NCI-H82 treated with DMSO at 0.1 percent for 48 hours (cell line): ENCODE measurements around the gene SFXN5.

Experiments used
- DNase-seq: peaks from one replicate; lab custom pipeline; 2025; ENCODE audit not compliant: unreplicated experiment; lab: John Stamatoyannopoulos, UW

Gene SFXN5

GRCh38 chr2:72943540-72944395 is 127.7 kb downstream of the SFXN5 start:
- DNase-seq: no peak

GRCh38 chr2:72942881-72943418 is 128.6 kb downstream of the SFXN5 start:
- no peak for DNase-seq

- DNase-seq: no peak
These were observed 129.2 kb downstream of the SFXN5 start for GRCh38 chr2:72942293-72942692.

GRCh38 chr2:72940786-72941185 is 130.7 kb downstream of the SFXN5 start:
- peak; percentile 54 for DNase-seq

- no peak for DNase-seq
These were observed 131.2 kb downstream of the SFXN5 start for GRCh38 chr2:72940361-72940760.

GRCh38 chr2:72938455-72938854 is 133.1 kb downstream of the SFXN5 start:
- DNase-seq: no peak

- no peak for DNase-seq
These were observed 134.2 kb downstream of the SFXN5 start for GRCh38 chr2:72937356-72937669.

GRCh38 chr2:72936660-72937355 is 134.7 kb downstream of the SFXN5 start:
- no peak for DNase-seq

- no peak for DNase-seq
These were observed 135.9 kb downstream of the SFXN5 start for GRCh38 chr2:72935611-72935957.

GRCh38 chr2:72934683-72935610 is 136.6 kb downstream of the SFXN5 start:
- no peak for DNase-seq

- DNase-seq: no peak
These were observed 137.8 kb downstream of the SFXN5 start for GRCh38 chr2:72933646-72934151.

GRCh38 chr2:72933207-72933606 is 138.3 kb downstream of the SFXN5 start:
- no peak for DNase-seq

GRCh38 chr2:72932805-72933204 is 138.7 kb downstream of the SFXN5 start:
- no peak for DNase-seq

GRCh38 chr2:72932045-72932740 is 139.3 kb downstream of the SFXN5 start:
- no peak for DNase-seq

GRCh38 chr2:72931280-72931910 is 140.1 kb downstream of the SFXN5 start:
- DNase-seq: no peak

- DNase-seq: no peak
These were observed 142.5 kb downstream of the SFXN5 start for GRCh38 chr2:72929010-72929409.

GRCh38 chr2:72927619-72928550 is 143.6 kb downstream of the SFXN5 start:
- no peak for DNase-seq

- no peak for DNase-seq
These were observed 144.6 kb downstream of the SFXN5 start for GRCh38 chr2:72926811-72927465.
